HG03442 (cell line): ENCODE data around the gene PTPRA.
A peak's percentile ranks its signal among the peaks of the same experiment; 100 is the strongest.
"Not testable (repeated sequence)": the region's sequence is repeated elsewhere in the genome, so short reads cannot be mapped to it uniquely, and the experiment has no call there.

Source experiments
- ATAC-seq: cut with Tn5 transposase; IDR thresholded peaks from one replicate; pipeline ENCODE4 v1.9.1; 2021; ENCODE audit warnings: mild to moderate bottlenecking, moderate library complexity; ENCODE audit not compliant: unreplicated experiment

The PTPRA gene

GRCh38 chr20:3067139-3068014, 194.1 kb downstream of the PTPRA start:
- ATAC-seq, result no peak

GRCh38 chr20:3068075-3068474, 194.8 kb downstream of the PTPRA start:
- ATAC-seq, result peak; percentile 42

- no peak for ATAC-seq
These were observed 196.0 kb downstream of the PTPRA start for GRCh38 chr20:3068986-3069900.

- no peak for ATAC-seq
These were observed 197.4 kb downstream of the PTPRA start for GRCh38 chr20:3070725-3071124.

GRCh38 chr20:3071266-3071609, 198.0 kb downstream of the PTPRA start:
- ATAC-seq, result no peak

GRCh38 chr20:3071610-3072529, 198.6 kb downstream of the PTPRA start, which contains the start of gene OXT:
Gene OXT (plus strand): TSS chr20:3071620. CDS start chr20:3071656, 36 bp downstream.
- ATAC-seq, result no peak

GRCh38 chr20:3072530-3073250, 199.4 kb downstream of the PTPRA start:
- no peak for ATAC-seq

- ATAC-seq, result not testable (repeated sequence)
These were observed 200.0 kb downstream of the PTPRA start for GRCh38 chr20:3073251-3073643.

GRCh38 chr20:3074812-3075211, 201.5 kb downstream of the PTPRA start:
- ATAC-seq, result no peak

- not testable (repeated sequence) for ATAC-seq
These were observed 202.0 kb downstream of the PTPRA start for GRCh38 chr20:3075315-3075714.

GRCh38 chr20:3077618-3078134, 204.4 kb downstream of the PTPRA start:
- no peak for ATAC-seq

GRCh38 chr20:3080939-3081388, 207.7 kb downstream of the PTPRA start:
- no peak for ATAC-seq

GRCh38 chr20:3081641-3082040, 208.4 kb downstream of the PTPRA start:
- no peak for ATAC-seq

- no peak for ATAC-seq
These were observed 209.1 kb downstream of the PTPRA start for GRCh38 chr20:3082306-3082951.

- no peak for ATAC-seq
These were observed 210.0 kb downstream of the PTPRA start for GRCh38 chr20:3082955-3083952.

GRCh38 chr20:3084283-3084985, 211.2 kb downstream of the PTPRA start, which contains the start of gene AVP:
Gene AVP (minus strand): TSS chr20:3084724. CDS start chr20:3084674, 50 bp downstream.
- no peak for ATAC-seq

GRCh38 chr20:3084986-3085360, 211.7 kb downstream of the PTPRA start:
- ATAC-seq, result no peak
